ENCODE results near the gene WIPF3. TPM values are rescaled to one million over a fixed set of nuclear protein-coding genes. Genes with fewer than 3 reads are reported as not detected.

The WIPF3 gene
- total RNA-seq, 6 experiments from 2014 or later = not detected

DNA sequence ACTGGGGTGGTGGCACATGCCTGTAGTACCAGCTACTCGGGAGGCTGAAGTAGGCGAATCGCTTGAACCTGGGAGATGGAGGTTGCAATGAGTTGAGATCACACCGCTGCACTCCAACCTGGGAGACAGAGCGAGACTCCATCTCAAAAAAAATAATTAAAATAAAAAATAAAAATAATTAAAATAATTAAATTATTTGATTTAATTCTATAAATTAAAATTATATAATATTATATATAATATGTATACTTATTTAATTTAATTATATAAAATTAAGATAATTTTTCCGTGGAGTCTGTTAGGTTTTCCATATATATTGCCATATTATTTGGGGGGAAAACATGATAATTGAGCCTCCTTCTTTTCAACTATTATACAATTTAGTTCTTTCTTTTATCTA is 12.0 kb downstream of the WIPF3 start:
- peaks cover 9% of the 10 kb centered on the region; the same call in 1 of the 2 replicates for H3K27me3 Mint-ChIP-seq (ENCODE audit: insufficient read depth)
- H3K27ac Mint-ChIP-seq = no peak overlapping the region
- H3K9me3 Mint-ChIP-seq = no peaks in the 10 kb centered on the region
- no peak for DNase-seq
- no peaks in the 10 kb centered on the region for H3K4me1 Mint-ChIP-seq (ENCODE audit: low read depth)
- H3K36me3 Mint-ChIP-seq (ENCODE audit: low read depth) = no peaks in the 10 kb centered on the region
- no peak overlapping the region for H3K4me3 Mint-ChIP-seq
- TF ChIP-seq, protein P1, sequence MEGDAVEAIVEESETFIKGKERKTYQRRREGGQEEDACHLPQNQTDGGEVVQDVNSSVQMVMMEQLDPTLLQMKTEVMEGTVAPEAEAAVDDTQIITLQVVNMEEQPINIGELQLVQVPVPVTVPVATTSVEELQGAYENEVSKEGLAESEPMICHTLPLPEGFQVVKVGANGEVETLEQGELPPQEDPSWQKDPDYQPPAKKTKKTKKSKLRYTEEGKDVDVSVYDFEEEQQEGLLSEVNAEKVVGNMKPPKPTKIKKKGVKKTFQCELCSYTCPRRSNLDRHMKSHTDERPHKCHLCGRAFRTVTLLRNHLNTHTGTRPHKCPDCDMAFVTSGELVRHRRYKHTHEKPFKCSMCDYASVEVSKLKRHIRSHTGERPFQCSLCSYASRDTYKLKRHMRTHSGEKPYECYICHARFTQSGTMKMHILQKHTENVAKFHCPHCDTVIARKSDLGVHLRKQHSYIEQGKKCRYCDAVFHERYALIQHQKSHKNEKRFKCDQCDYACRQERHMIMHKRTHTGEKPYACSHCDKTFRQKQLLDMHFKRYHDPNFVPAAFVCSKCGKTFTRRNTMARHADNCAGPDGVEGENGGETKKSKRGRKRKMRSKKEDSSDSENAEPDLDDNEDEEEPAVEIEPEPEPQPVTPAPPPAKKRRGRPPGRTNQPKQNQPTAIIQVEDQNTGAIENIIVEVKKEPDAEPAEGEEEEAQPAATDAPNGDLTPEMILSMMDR (IDR thresholded peaks at IDR 0.05) = no peak

DNA sequence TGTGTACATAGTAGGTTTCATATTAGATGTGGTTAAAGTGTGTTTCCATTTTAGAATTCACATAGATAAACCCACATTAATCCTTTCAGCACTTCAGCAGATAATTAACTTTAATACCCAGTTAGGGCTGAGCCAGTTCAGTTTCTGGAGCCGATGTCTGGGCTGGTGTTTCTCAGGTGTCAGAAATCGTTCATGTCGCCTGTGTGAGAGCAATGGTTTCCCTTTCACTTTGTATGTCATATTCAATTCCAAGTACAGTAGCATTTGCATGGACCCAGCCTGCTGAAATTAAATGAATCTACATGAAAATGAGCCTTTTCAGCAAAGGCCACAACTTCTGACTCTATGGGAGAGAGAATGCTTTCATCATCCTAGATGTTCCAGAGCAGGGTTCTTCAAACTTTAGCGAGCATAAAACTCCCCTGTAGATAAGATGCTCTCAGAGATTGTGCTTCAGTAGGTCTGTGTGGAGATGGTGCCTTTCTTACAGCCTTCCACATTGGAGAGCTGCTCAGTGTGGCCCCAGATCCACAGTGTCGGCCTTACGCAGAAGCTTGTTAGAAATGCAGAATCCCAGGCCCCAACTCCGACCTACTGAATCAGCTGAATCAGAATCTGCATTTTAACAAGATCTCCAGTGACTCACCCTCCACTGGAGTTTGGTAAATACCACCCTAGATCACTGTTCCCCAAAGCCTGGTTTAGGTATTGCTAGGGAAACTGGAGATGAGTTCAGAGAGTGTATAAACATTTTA is 19.6 kb downstream of the WIPF3 start:
- H3K9me3 Mint-ChIP-seq = no peaks in the 10 kb centered on the region
- no peaks in the 10 kb centered on the region for H3K36me3 Mint-ChIP-seq (ENCODE audit: low read depth)
- TF ChIP-seq, protein P1 (IDR thresholded peaks at IDR 0.05) = no peak
- no peaks in the 10 kb centered on the region for H3K4me1 Mint-ChIP-seq (ENCODE audit: low read depth)
- H3K4me3 Mint-ChIP-seq = no peak overlapping the region
- H3K27ac Mint-ChIP-seq = no peak overlapping the region
- DNase-seq = no peak
- H3K27me3 Mint-ChIP-seq (ENCODE audit: insufficient read depth) = peaks cover 29% of the 10 kb centered on the region

DNA sequence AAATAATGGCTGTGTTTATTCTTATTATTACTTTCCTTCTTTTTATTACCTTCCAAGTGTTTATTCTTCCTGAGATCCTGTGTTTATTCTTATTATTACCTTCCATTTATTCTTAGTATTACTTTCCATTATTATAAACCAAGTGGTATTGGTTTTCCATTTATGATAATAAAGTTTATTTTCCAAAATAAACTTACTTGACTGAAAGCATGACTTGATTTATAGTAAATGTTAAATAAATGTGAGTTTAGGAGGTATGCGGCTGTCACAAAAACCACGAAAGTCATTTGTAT is 20.2 kb downstream of the WIPF3 start:
- DNase-seq = no peak
- Mint-ChIP-seq H3K27ac (no peak overlapping the region), H3K4me3 (no peak overlapping the region), H3K9me3 (no peaks in the 10 kb centered on the region; the same call in 1 of the 2 replicates), H3K27me3 (ENCODE audit: insufficient read depth) (peaks cover 30% of the 10 kb centered on the region), H3K36me3 (ENCODE audit: low read depth) (no peaks in the 10 kb centered on the region), H3K4me1 (ENCODE audit: low read depth) (no peaks in the 10 kb centered on the region)
- TF ChIP-seq, protein P1 (IDR thresholded peaks at IDR 0.05) = no peak

DNA sequence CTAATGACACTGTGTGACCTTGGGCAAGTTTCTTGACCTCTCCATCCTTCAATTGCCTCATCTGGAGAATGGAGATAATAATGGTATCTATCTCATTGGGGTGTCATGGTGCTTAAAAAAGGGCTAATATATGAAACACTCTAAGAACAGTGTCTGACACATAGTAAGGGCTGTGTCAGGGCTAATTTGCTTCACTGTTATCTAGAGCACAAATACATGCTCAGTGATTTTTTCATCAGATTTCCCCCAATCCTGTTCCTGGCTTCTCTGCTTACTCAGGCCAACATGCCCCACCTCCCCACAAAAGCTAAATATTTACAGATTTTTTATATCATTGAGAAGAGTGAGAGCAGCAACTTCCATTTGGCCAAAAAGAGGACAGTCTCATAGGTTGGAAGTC is 20.6 kb downstream of the WIPF3 start:
- no peak for DNase-seq
- Mint-ChIP-seq H3K4me1 (ENCODE audit: low read depth) (no peaks in the 10 kb centered on the region), H3K36me3 (ENCODE audit: low read depth) (no peaks in the 10 kb centered on the region), H3K4me3 (no peak overlapping the region), H3K27me3 (ENCODE audit: insufficient read depth) (peaks cover 30% of the 10 kb centered on the region), H3K9me3 (no peaks in the 10 kb centered on the region; the same call in 1 of the 2 replicates), H3K27ac (no peak overlapping the region)
- TF ChIP-seq, protein P1 (IDR thresholded peaks at IDR 0.05) = no peak

DNA sequence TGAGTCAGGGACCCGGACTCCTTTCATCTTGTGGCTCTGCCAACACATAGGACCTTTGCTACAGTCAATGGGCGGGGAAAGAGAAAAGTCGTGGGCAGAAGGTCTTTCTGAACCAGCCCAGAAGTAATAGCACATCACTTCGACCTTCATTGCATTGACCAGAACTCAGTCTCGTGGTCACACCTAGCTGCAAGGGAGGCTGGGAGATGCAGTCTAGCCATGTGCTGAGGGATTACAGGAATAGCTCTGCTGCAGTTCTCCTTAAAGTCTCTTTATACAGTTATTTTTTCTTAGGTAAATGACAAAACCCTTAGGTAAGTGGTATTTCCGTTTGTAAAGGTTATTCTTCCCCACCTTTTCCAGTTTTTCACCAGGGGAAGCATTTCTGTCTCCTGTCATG is 25.4 kb downstream of the WIPF3 start:
- no peak overlapping the region for H3K4me3 Mint-ChIP-seq
- no peak for DNase-seq
- H3K9me3 Mint-ChIP-seq = no peaks in the 10 kb centered on the region; the same call in 1 of the 2 replicates
- TF ChIP-seq, protein P1 (IDR thresholded peaks at IDR 0.05) = no peak
- no peaks in the 10 kb centered on the region for H3K36me3 Mint-ChIP-seq (ENCODE audit: low read depth)
- peaks cover 11% of the 10 kb centered on the region for H3K27me3 Mint-ChIP-seq (ENCODE audit: insufficient read depth)
- H3K27ac Mint-ChIP-seq = no peak overlapping the region
- no peaks in the 10 kb centered on the region for H3K4me1 Mint-ChIP-seq (ENCODE audit: low read depth)

Data from HFFc6 (cell line).